CD4-positive, alpha-beta T cell treated with Interleukin-17A for 1 hour (primary cell): ENCODE measurements around the gene ZNF280B.

Experiments used
- DNase-seq: peaks from one replicate; pipeline ENCODE4 v3.0.0-alpha.2; 2020

The ZNF280B gene, protein sequence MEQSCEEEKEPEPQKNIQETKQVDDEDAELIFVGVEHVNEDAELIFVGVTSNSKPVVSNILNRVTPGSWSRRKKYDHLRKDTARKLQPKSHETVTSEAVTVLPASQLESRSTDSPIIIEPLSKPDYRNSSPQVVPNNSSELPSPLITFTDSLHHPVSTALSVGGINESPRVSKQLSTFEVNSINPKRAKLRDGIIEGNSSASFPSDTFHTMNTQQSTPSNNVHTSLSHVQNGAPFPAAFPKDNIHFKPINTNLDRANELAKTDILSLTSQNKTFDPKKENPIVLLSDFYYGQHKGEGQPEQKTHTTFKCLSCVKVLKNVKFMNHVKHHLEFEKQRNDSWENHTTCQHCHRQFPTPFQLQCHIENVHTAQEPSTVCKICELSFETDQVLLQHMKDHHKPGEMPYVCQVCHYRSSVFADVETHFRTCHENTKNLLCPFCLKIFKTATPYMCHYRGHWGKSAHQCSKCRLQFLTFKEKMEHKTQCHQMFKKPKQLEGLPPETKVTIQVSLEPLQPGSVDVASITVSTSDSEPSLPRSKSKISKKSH

DNA sequence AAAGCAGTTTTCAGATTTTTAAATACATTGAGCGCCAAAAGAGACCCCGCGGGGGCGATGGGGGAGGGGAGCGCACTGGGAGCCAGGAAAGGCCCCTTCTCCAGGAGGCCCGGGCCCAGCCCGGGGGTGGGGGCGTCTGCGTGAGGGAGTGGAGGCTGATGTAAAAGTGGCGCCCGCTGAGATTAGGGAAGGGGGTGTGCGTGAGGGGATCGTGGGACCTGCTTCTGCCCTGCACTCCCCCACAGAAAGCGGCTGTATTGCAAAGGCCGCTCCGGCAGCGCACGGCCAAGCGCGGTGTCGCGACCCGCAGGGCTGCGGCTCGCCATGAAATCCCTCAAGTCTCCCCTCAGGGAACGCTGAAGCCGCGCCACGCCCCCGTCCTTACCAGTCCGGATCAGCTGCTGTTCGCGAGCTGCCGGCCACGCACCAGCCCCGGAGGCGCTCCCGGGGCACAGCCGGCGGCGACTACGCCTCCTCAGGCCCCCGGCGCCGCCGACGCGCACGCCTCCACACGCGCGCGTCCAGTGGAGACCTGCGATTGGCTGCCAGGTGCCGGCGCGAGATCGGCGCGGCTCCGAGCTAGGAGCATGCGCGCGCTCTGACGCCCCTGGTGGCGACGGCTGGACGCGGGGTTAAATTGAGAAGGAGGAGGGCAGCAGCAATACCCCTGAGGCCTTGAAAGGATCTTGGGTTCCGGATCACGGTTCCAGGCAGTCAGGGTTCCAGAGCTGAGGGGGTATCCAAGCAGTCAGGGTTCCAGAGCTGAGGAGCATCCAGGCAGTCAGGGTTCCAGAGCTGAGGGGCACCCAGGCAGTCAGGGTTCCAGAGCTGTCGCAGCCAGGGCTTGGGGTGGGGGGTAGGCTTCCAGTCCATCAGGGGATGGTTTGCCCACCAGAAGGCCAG, at the start of gene ZNF280B:
Gene ZNF280B (minus strand): TSS at position 469 of the 903 bp plus-strand sequence. CDS start 19,344 bp downstream, outside the sequence.
- peak; percentile 86 for DNase-seq

- no peak for DNase-seq
Measured at GRCh38 chr22:22556995-22557925, 48.7 kb upstream of the ZNF280B start.

- DNase-seq: no peak
Measured at GRCh38 chr22:22556578-22556977, 48.0 kb upstream of the ZNF280B start.

- DNase-seq: no peak
Measured at GRCh38 chr22:22555596-22555995, 47.1 kb upstream of the ZNF280B start.

DNA sequence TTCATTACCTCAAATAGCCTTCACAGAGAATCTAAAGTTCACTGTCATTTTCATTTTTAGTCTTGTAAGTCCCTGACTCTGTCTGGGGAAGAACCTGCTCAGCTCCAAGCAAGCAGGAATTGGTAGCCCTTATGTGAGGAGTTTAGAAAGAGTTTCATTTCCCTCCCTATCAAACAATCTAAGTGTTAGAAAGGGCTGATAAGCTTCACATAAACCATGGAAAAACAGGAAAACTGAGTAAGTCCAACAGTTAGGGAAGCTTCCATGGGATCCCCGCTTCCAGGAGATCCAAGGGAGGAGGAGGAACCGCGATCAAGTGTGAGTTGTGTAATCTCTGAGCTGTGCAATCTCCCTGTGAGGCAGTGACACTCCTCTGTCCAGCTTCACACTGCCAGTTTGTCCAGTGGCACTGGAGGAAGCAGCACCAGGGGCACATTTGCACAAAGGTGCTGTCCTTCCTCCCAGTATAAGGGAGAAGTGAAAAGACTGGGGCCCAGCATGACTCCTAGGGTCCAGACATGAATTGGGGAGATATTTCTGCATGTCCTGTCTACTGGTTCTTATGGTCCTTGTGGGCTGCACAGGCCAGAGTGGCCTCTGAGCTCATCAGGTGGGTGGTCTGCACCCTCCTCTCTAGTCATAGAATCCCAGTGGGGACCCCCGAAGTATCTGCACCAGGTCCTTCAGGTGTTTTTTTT, 46.2 kb upstream of the ZNF280B start:
- DNase-seq: no peak

DNA sequence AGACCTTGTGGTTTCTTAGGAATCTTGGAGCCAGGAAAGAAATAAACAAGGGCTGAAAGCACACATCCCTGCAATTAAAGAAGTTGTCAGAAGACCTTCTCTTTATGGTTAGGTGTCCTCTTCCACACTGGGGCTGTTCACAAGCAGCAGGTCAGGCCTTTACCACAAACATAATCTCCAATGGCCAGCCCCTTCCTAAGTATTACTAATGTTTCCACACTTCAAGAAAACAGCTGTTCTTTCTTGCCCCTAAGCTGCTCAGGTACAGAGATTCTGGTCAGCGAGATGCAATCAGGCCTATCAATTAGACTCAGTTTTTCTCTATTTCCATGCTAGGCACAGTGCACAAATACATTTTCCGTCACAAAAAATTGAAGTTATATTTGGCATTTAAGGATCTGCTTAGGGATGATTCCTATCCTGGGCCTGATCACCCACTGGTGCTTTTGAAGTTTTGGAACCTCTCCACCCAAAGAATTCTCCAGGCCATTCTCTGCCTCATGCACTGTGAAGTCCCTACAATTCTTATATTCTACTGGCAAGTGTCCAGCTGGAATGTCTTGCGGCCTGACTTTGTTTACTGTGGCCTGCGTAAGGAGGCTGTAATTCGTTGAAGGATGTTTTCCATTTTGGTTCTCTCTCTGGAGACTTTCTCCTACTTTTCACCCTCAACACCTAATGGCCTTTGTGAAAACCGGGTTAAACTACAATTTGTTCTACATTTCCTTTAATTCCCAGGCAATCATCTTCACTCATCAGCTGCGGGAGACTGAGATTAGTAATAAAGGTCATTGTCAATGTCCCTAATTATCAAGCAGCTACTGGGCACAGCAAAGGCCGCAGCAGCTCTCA, 45.4 kb upstream of the ZNF280B start:
- no peak for DNase-seq

- DNase-seq: no peak
Measured at GRCh38 chr22:22553141-22553540, 44.6 kb upstream of the ZNF280B start.

GRCh38 chr22:22552630-22553029, 44.1 kb upstream of the ZNF280B start:
- no peak for DNase-seq

- no peak for DNase-seq
Measured at GRCh38 chr22:22550789-22551434, 42.4 kb upstream of the ZNF280B start.

- no peak for DNase-seq
Measured at GRCh38 chr22:22548910-22549309, 40.4 kb upstream of the ZNF280B start.

DNA sequence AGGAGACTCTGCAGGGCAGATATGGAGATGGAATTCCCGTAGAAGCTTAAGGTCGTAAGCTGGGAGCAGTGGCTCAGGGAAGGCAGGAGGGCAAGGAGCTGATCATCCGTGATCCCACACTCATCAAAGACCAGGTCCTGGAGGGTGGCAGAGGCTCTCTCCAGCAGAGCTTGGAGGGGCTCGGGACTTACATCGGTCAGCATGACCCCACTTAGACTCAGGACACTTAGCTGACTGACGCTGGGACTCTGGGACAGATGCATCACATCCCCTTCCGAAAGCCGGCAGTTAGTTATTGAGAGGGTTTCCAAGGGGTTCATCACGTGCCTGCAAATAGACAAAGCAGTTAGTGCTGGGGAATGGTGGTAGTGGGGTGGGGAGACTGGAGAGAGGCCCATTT, 39.8 kb upstream of the ZNF280B start:
- no peak for DNase-seq

DNA sequence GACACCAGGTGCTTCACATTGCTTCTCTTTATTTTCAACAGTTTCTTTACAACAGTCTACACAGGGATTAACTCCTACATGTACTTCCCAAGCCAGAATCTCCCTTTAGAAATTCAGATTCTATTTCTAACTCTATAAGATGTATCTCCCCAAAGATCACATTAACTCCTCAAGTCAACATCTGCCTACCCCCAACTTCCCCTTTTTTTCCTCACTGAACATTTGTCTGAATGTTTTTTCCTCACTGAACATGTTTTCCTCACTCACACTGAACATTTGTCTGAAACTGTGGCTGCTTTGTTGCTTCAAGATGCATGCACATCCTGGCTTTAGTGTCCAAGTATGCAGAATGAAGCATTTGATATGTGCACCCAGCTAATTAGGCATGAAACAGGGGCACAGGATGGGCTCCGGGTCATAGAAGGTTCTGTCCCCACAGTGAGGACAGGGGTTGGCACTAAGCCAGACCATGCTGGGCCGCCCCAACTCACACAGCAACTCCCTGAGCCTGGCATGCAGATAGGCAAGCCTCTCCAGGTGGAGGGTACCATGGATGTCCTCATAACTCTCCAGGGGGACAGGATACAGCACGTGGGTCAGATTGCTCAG, 39.3 kb upstream of the ZNF280B start:
- no peak for DNase-seq

DNA sequence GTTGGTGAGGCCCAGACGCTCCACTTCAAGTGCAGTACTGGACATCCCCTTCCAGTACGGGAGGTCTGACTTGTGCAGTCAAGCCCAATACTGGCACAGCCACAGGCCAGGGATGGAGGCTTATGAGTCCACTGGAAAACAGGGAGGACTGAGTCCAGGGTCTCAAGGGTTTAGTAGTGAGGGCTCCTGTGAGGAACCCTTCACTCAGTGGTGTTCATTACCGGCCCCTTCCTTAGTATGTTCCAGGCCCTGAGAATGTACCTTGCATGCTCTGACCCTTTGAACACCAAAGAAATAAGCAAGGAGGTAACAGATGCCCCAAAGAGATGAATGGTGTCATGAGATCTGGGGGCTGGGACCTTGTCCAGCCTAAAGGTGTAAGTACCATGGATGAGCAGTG, 38.7 kb upstream of the ZNF280B start:
- DNase-seq: no peak

DNA sequence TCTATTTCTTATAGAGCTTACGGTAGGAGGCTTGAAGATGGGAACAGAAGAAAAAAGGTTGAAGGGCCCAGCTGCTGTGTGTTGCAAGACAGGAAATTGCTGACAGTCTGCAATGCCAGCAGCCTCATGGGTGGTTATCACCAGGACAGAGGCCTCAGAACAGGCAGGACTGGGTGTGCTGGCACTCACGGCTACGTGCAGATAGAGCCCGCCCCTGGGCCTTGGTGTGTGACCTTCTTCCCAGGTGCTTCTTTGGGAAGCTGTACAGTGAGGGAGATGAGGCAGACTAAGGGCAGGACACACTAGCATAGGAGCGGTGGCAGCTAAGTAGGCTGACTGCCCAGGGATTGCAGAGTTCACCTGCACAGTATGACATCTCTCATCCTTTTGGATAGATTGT, 37.9 kb upstream of the ZNF280B start:
- no peak for DNase-seq

- DNase-seq: no peak
Measured at GRCh38 chr22:22545084-22545483, 36.5 kb upstream of the ZNF280B start.

- DNase-seq: no peak
Measured at GRCh38 chr22:22538226-22538989, 29.9 kb upstream of the ZNF280B start.

DNA sequence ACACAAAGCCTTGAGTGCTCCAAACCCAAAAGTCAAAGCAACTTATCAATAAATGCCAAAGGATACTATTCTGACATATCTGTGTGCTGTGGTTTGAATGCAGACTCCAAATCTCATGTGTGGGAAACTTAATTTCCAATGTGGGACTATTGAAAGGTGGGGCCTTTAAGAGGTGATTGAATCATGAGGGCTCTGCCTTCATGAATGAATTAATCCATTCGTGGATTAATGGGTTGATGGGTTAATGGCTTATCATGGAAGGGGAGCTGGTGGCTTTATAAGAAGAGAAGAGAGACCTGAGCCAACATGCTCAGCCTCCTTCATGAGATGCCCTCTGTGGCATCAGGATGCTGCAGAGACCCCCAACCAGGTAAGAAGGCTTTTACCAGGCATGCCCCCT, 28.4 kb upstream of the ZNF280B start:
- no peak for DNase-seq

GRCh38 chr22:22536515-22536914, 28.0 kb upstream of the ZNF280B start:
- DNase-seq: no peak

DNA sequence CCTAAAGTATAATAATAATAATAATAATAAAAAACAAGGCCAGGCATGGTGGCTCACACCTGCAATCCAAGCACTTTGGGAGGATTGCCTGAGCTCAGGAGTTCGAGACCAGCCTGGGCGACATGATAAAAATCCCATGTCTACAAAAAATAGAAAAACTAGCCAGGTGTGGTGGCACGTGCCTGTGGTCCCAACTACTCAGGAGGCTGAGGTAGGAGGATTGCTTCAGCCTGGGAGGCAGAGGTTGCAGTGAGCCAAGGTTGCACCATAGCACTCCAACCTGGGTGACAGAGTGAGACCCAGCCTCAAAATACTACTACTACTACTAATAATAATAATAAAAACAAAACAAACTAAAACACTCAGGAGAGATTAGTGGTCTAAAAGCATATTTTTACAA, 27.1 kb upstream of the ZNF280B start:
- DNase-seq: no peak
